Epidermal melanocyte (primary cell): ENCODE data around the gene CIP2A.

Experiments
- DNase-seq: peaks from one replicate; pipeline ENCODE4 v3.0.0; 2011; ENCODE audit warnings: low spot score; ENCODE audit not compliant: insufficient read length

CIP2A gene

DNA sequence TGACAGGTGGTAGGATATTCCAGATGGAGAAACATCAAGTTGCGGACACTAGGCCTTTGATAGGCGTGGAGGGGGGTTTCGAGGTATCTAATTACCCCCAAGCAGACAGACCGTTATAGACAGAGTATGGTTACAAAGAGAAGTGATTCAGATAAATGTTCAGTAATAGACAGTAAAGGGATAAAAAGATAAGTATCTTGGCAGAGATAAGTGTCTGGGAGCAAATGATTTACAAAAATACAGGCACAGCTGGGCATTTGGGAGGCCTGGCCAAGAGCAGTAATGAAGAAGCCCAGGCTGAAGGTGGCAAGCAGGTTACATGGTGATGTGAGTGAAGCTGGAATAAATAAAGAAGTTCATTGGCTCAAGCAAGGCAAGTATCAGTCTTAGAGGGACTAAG is 78.2 kb downstream of the CIP2A start:
- DNase-seq, result no peak

DNA sequence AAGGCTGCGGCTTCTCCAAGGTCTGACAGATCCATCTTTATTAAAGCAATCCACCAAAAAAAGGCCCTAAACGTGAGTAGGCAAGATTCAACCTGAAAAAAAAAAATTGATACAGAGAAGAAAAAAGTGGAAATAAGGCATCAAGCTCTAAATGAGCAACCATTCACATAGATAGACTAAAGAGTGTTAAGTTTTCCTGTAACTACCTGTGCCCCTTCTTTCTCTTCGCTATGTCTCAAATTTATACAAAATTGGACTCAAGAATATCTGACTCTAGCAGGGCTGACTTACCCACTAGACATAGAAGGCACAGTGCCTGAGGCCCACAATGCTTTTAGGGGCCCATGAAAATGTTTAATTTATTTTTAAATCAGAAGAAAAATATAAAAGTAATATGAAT is 78.7 kb downstream of the CIP2A start, which contains the start of gene MYH15:
MYH15 (minus strand) TSS at position 101 of the 400 bp plus-strand sequence; CDS start at position 35, 66 bp downstream.
- DNase-seq, result no peak

GRCh38 chr3:108509871-108510270 is 79.4 kb downstream of the CIP2A start:
- DNase-seq, result no peak

- no peak for DNase-seq
Observed at GRCh38 chr3:108509263-108509662, 80.0 kb downstream of the CIP2A start.

DNA sequence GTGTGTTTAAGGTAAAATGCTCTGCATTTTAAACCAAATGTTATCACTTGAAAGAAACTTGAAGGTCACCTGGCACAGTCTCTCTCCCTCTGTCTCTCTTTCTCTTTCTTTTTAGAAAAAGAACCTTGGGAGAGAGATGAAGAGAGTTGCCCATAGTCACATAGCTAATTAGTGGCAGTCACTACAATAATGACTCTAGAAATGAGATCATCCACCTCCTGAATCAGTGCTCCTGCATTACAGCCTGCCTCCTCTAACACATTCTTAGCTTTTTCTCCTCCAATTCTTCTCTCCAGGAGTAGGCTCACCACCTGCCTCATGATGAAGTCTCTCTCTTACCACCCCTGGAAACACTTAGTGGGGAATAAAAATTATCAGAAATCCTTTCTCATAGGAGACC is 81.3 kb downstream of the CIP2A start:
- DNase-seq, result no peak

DNA sequence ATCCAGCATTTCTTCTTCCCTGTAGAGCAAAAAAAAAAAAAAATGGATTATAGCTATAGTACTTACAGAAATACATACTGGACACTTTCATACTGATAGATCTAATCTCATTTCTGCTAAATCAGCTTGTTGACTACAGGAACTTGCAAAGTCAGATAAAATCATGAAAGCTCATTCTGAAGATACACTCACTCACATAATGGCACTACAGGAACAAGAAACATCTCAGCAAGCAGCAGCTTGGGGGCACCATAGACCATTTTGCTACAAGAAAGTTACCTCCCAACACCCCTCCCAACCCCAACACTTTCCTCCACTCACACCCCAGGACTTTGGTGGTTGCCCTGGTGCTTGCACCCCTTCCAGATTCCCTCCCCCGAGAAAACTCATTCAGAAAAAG is 83.4 kb downstream of the CIP2A start:
- DNase-seq, result no peak

GRCh38 chr3:108503722-108504121 is 85.5 kb downstream of the CIP2A start:
- no peak for DNase-seq

- DNase-seq, result no peak
Observed at GRCh38 chr3:108501535-108501934, 87.7 kb downstream of the CIP2A start.

DNA sequence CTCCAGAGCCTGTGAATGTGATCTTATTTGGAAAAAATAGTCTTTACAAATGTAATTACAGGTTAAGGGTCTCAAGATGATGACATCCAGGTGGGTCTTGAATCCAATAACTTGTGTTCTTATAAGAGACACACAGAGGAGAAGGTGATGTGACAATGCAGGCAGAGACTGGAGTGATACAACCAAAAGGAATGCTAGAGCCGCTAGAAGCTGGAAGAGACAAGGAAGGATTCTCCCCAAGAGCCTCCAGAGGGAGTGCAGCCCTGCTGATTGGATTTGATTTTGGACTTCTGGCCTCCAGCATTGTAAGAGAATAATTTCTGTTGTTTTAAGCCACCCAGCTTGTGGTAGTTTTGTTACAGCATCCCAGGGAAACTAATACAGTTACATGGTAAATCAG is 88.5 kb downstream of the CIP2A start:
- no peak for DNase-seq
